PC-3 (cell line): ENCODE measurements around the gene FOXL1.

ENCODE experiments used
- EZH2 ChIP-seq: fragments of 300-600 bp; sonication (generic); IDR thresholded peaks from one replicate; pipeline ENCODE4 v1.6.1; 2017; ENCODE audit warnings: antibody characterized with exemption, mild to moderate bottlenecking, low read length; ENCODE audit not compliant: unreplicated experiment
- TF ChIP-seq, protein P1 (sequence below): fragments of 300-600 bp; sonication (generic); conservative IDR thresholded peaks from 2 replicates; pipeline ENCODE4 v1.5.1; 2017; ENCODE audit warnings: antibody characterized with exemption, low read depth, mild to moderate bottlenecking, low read length

DNA sequence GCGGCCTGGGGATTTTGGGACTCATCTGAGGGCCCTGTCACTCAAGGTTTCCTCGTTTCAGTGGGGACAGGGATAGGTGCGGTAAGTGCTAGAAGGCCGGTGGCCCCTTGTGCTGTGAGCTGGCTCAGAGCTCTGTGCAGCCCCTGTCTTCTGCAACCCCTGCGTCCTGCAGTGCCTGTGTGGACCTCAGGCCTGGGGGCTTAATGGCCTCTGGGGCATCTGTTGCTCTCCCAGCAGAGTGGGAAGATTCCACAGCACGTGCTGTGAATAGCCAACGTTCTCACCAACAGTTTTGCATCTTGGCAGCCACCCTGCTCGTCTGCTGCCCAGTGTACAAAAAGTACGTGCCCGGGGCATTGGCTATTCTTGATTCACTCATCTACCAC is 6.8 kb upstream of the FOXL1 start:
- TF ChIP-seq, protein P1, sequence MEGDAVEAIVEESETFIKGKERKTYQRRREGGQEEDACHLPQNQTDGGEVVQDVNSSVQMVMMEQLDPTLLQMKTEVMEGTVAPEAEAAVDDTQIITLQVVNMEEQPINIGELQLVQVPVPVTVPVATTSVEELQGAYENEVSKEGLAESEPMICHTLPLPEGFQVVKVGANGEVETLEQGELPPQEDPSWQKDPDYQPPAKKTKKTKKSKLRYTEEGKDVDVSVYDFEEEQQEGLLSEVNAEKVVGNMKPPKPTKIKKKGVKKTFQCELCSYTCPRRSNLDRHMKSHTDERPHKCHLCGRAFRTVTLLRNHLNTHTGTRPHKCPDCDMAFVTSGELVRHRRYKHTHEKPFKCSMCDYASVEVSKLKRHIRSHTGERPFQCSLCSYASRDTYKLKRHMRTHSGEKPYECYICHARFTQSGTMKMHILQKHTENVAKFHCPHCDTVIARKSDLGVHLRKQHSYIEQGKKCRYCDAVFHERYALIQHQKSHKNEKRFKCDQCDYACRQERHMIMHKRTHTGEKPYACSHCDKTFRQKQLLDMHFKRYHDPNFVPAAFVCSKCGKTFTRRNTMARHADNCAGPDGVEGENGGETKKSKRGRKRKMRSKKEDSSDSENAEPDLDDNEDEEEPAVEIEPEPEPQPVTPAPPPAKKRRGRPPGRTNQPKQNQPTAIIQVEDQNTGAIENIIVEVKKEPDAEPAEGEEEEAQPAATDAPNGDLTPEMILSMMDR = no peak
- TF ChIP-seq EZH2 = no peak
